SK-N-SH (cell line): Measurements from ENCODE around the gene TRIP4. TPM values are rescaled to one million over a fixed set of nuclear protein-coding genes. Genes with fewer than 3 reads are reported as not detected.

Experiments used
- CTCF ChIA-PET: fragments of 300-600, 350-600 bp; formaldehyde crosslinking; extraction: SDS; loops from one replicate; lab custom pipeline; 2021; lab: Yijun Ruan, JAX
- POLR2A ChIA-PET: fragments of 350-600 bp; sonication (Branson Sonifier 250); formaldehyde crosslinking; extraction: SDS; loops from one replicate; lab custom pipeline; 2020; ENCODE audit warnings: antibody characterized with exemption, inconsistent platforms; lab: Yijun Ruan, JAX
- DNase-seq: peaks from one replicate; pipeline ENCODE4 v3.0.0; 2012
- H2AFZ ChIP-seq: fragments of 200-600 bp; sonication (generic); 2 replicates; pipeline ENCODE4 v1.8.1; 2016; ENCODE audit warnings: antibody characterized with exemption, mild to moderate bottlenecking, low read depth
- H3F3A ChIP-seq: fragments of 200-600 bp; sonication (generic); replicated peaks from 2 replicates; pipeline ENCODE3; 2016; ENCODE audit warnings: antibody characterized with exemption, mild to moderate bottlenecking; ENCODE audit not compliant: insufficient read depth
- H3K27ac ChIP-seq, 2 experiments: fragments of 200-500 bp in 1 of 2; fragments of 200-600 bp in 1 of 2; sonication (Bioruptor generic) in 1 of 2; sonication (generic), shearing (Covaris generic) in 1 of 2; 2 replicates each; pipeline versions ENCODE4 v1.5.1 to v1.6.1; 2014 to 2016; ENCODE audit warnings: low read depth in 2 of 2, inconsistent platforms in 1 of 2, low read length in 1 of 2, mild to moderate bottlenecking in 1 of 2, mixed read lengths in 1 of 2
- H3K27me3 ChIP-seq: fragments of 200-600 bp; sonication (generic), shearing (Covaris generic); 2 replicates; pipeline ENCODE4 v1.6.1; 2016; ENCODE audit warnings: mixed run types; ENCODE audit not compliant: insufficient read depth
- H3K36me3 ChIP-seq, 2 experiments: fragments of 200-500 bp in 1 of 2; fragments of 200-600 bp in 1 of 2; sonication (Bioruptor generic) in 1 of 2; sonication (generic) in 1 of 2; replicated peaks in 1 of 2; 2 replicates each; pipeline versions ENCODE3 to v1.5.1; 2014 to 2016; ENCODE audit warnings: low read length in 1 of 2, mild to moderate bottlenecking in 1 of 2; ENCODE audit not compliant: insufficient read depth in 2 of 2, control insufficient read depth in 1 of 2
- H3K4me1 ChIP-seq, 2 experiments: fragments of 200-500 bp in 1 of 2; fragments of 200-600 bp in 1 of 2; sonication (Bioruptor generic) in 1 of 2; sonication (generic), shearing (Covaris generic) in 1 of 2; 2 replicates each; pipeline versions ENCODE4 v1.5.1 to v1.6.1; 2014 to 2016; ENCODE audit warnings: low read depth in 1 of 2, low read length in 1 of 2, mixed run types in 1 of 2; ENCODE audit not compliant: insufficient read depth in 2 of 2, control insufficient read depth in 1 of 2
- H3K4me2 ChIP-seq: fragments of 200-600 bp; sonication (generic), shearing (Covaris generic); 2 replicates; pipeline ENCODE4 v1.6.1; 2017; ENCODE audit warnings: mixed run types
- H3K4me3 ChIP-seq, 2 experiments: fragments of 200-500 bp in 1 of 2; fragments of 200-600 bp in 1 of 2; sonication (Bioruptor generic) in 1 of 2; sonication (generic), shearing (Covaris generic) in 1 of 2; 2 replicates each; pipeline versions ENCODE4 v1.5.1 to v1.8.1; 2014 to 2016; ENCODE audit warnings: low read depth in 2 of 2, inconsistent platforms in 1 of 2, low read length in 1 of 2, mild to moderate bottlenecking in 1 of 2, mixed read lengths in 1 of 2, moderate library complexity in 1 of 2
- H3K79me2 ChIP-seq: fragments of 200-600 bp; sonication (generic); 2 replicates; pipeline ENCODE4 v1.8.1; 2017; ENCODE audit warnings: mild to moderate bottlenecking; ENCODE audit not compliant: insufficient read depth
- H3K9ac ChIP-seq: fragments of 200-600 bp; sonication (generic); 2 replicates; pipeline ENCODE4 v1.6.1; 2017; ENCODE audit warnings: mixed run types
- H3K9me2 ChIP-seq: fragments of 200-600 bp; sonication (generic); 2 replicates; pipeline ENCODE4 v1.6.1; 2017; ENCODE audit warnings: mixed run types
- H3K9me3 ChIP-seq: fragments of 200-600 bp; sonication (generic); 2 replicates; pipeline ENCODE4 v1.6.1; 2017; ENCODE audit warnings: mixed run types, mild to moderate bottlenecking, moderate library complexity
- H4K20me1 ChIP-seq: fragments of 200-600 bp; sonication (generic); 2 replicates; pipeline ENCODE4 v1.6.1; 2017; ENCODE audit warnings: mild to moderate bottlenecking, mixed run types; ENCODE audit not compliant: insufficient read depth
- CHD2 ChIP-seq: fragments of 150-350 bp; IDR thresholded peaks from 2 replicates; pipeline ENCODE4 v1.6.1; 2018; ENCODE audit warnings: low read length; ENCODE audit not compliant: partially characterized antibody
- CTCF ChIP-seq: fragments of 200-600 bp; sonication (generic); IDR thresholded peaks from 2 replicates; pipeline ENCODE4 v1.6.1; 2017; ENCODE audit warnings: antibody characterized with exemption, mild to moderate bottlenecking, moderate library complexity
- ELF1 ChIP-seq: IDR thresholded peaks from 2 replicates; pipeline ENCODE4 v1.4.0; 2012
- EP300 ChIP-seq, 2 experiments: IDR thresholded peaks; 2 replicates each; pipeline versions ENCODE4 v1.4.0 to v1.6.1; 2012; ENCODE audit warnings: borderline replicate concordance in 1 of 2, low read depth in 1 of 2, low read length in 1 of 2
- FOSL2 ChIP-seq: IDR thresholded peaks from 2 replicates; pipeline ENCODE4 v1.4.0; 2012; ENCODE audit warnings: low read depth, mild to moderate bottlenecking, moderate library complexity, borderline replicate concordance
- FOXM1 ChIP-seq: IDR thresholded peaks from 2 replicates; pipeline ENCODE4 v1.4.0; 2012; ENCODE audit warnings: low read depth, mild to moderate bottlenecking
- GATA2 ChIP-seq: sonication (generic); formaldehyde crosslinking; IDR thresholded peaks from 2 replicates; pipeline ENCODE4 v1.5.0; 2020; ENCODE audit warnings: mild to moderate bottlenecking, missing genetic modification reagents
- IRF3 ChIP-seq: fragments of 150-350 bp; IDR thresholded peaks from 2 replicates; pipeline ENCODE4 v1.6.1; 2016; ENCODE audit warnings: mild to moderate bottlenecking, low read depth, low read length
- MAX ChIP-seq: IDR thresholded peaks from 2 replicates; pipeline ENCODE4 v1.4.0; 2012; ENCODE audit warnings: low read depth
- MXI1 ChIP-seq: IDR thresholded peaks from 2 replicates; pipeline ENCODE4 v1.6.1; 2012; ENCODE audit warnings: mild to moderate bottlenecking, low read depth, low read length, improper control_type of control experiment
- RCOR1 ChIP-seq: fragments of 150-350 bp; IDR thresholded peaks from 2 replicates; pipeline ENCODE4 v1.6.1; 2017; ENCODE audit warnings: antibody characterized with exemption, low read length
- RXRA ChIP-seq: IDR thresholded peaks from 2 replicates; pipeline ENCODE4 v1.4.0; 2012; ENCODE audit warnings: low read depth, mild to moderate bottlenecking, borderline replicate concordance
- USF1 ChIP-seq: IDR thresholded peaks from 2 replicates; pipeline ENCODE4 v1.4.0; 2012; ENCODE audit warnings: low read depth, borderline replicate concordance
- ZBTB33 ChIP-seq: IDR thresholded peaks from 2 replicates; pipeline ENCODE4 v1.4.0; 2012; ENCODE audit warnings: low read depth, borderline replicate concordance
- polyA plus RNA-seq, 3 experiments: library from polyadenylated mRNA; depleted of rRNA; stranded (reverse); fragments of >200 nt; gene quantifications; 2 replicates each; pipeline ENCODE4 v1.2.3, GENCODE V29; 2012

Gene TRIP4
- polyA plus RNA-seq, 1 of the 3 experiments (the other 2 are of a cell fraction): 14.5 TPM

GRCh38 chr15:64453689-64454037 lies 66.0 kb downstream of the TRIP4 start (continued):
- TF ChIP-seq CHD2 (no peak), GATA2 (CRISPR knock-in tag) (no peak)

GRCh38 chr15:64454282-64454681 lies 66.6 kb downstream of the TRIP4 start:
- Histone ChIP-seq H3K79me2 (no peaks in the 10 kb centered on the region), H3F3A (peaks cover under 1% of the 10 kb centered on the region), H3K9me2 (no peaks in the 10 kb centered on the region), H3K9me3 (no peaks in the 10 kb centered on the region), H3K36me3 (peaks cover 30 to 32% of the 10 kb centered on the region in 2 experiments), H3K27me3 (no peaks in the 10 kb centered on the region), H3K4me3 (no peak overlapping the region), H2AFZ (no peak overlapping the region), H3K27ac (no peak overlapping the region), H3K4me1 (peaks cover 0 to 16% of the 10 kb centered on the region in 2 experiments; a peak in 3 of 4 replicates), H4K20me1 (no peaks in the 10 kb centered on the region), H3K9ac (no peak overlapping the region), H3K4me2 (no peak overlapping the region)
- CTCF ChIA-PET: no interaction called here
- DNase-seq: no peak
- POLR2A ChIA-PET: no interaction called here
- no peak for TF ChIP-seq FOSL2
- TF ChIP-seq EP300 (IDR thresholded peaks at IDR 0.05; ENCODE audit: borderline replicate concordance in 1 of 2, low read depth in 1 of 2, low read length in 1 of 2): no peak
- TF ChIP-seq RXRA: no peak
- TF ChIP-seq RCOR1: no peak
- TF ChIP-seq IRF3: no peak
- TF ChIP-seq FOXM1: no peak
- no peak for TF ChIP-seq USF1
- no peak for TF ChIP-seq GATA2 (CRISPR knock-in tag)
- TF ChIP-seq ZBTB33: no peak
- no peak for TF ChIP-seq MXI1
- no peak for TF ChIP-seq ELF1
- TF ChIP-seq CTCF: no peak
- no peak for TF ChIP-seq MAX
